Body of pancreas (tissue), 4 donors: Measurements from ENCODE around the gene GDPD4. TPM values are rescaled to one million over a fixed set of nuclear protein-coding genes. Genes with fewer than 3 reads are reported as not detected.

Experiments
- ATAC-seq: fragments of 150-250 bp; one replicate; pipeline ENCODE4 v1.9.1; 2016
- DNase-seq, 4 donors: peaks; one replicate each; pipeline ENCODE4 v3.0.0-alpha.2; 2019
- H3K27ac ChIP-seq, 4 donors: fragments of 200-600 bp; sonication (generic); 1 replicate in 3 of 4; 2 replicates in 1 of 4; pipeline versions ENCODE4 v1.5.1 to v1.6.1; 2016 to 2019; ENCODE audit warnings: mild to moderate bottlenecking in 1 of 4, mixed read lengths in 1 of 4, moderate library complexity in 1 of 4
- H3K27me3 ChIP-seq, 2 donors: fragments of 200-600 bp; sonication (generic); one replicate each; pipeline ENCODE4 v1.6.0; 2016; ENCODE audit warnings: mild to moderate bottlenecking in 1 of 2
- H3K36me3 ChIP-seq, 2 donors: fragments of 200-600 bp; sonication (generic); replicated peaks in 1 of 2; 2 replicates each; pipeline ENCODE4 v1.5.1; 2016; ENCODE audit warnings: low read depth in 2 of 2; ENCODE audit not compliant: insufficient read depth in 1 of 2
- H3K4me1 ChIP-seq: fragments of 200-600 bp; sonication (generic); one replicate; pipeline ENCODE4 v1.6.0; 2016
- H3K4me3 ChIP-seq, 2 donors: fragments of 200-600 bp; sonication (generic); 1 replicate in 1 of 2; 2 replicates in 1 of 2; pipeline ENCODE4 v1.5.1; 2016 to 2019
- H3K9me3 ChIP-seq, 3 donors: fragments of 200-600 bp; sonication (generic); 1 replicate in 2 of 3; 2 replicates in 1 of 3; pipeline ENCODE4 v1.5.1; 2016
- CTCF ChIP-seq, 7 experiments: fragments of 450-650 bp in 4 of 7; fragments of 200-600 bp in 3 of 7; sonication (generic) in 3 of 7; IDR thresholded peaks; one replicate each; pipeline ENCODE4 v1.5.1; 2016 to 2019; ENCODE audit warnings: antibody characterized with exemption in 7 of 7
- POLR2A ChIP-seq, 3 donors: fragments of 450-650 bp; IDR thresholded peaks; one replicate each; pipeline ENCODE4 v1.6.1; 2016; ENCODE audit warnings: antibody characterized with exemption in 3 of 3, mild to moderate bottlenecking in 2 of 3
- WGBS, 2 donors: methylation state at CpG; one replicate each; pipeline ENCODE4 v1.1.5; 2017; 5-methylcytosine and 5-hydroxymethylcytosine counted together
- intact Hi-C: fragments of 100-400 bp; cut with DNase I; formaldehyde crosslinking; loops from one replicate; pipeline ENCODE4 v1.15.1; 2023
- total RNA-seq, 2 donors: library from RNA; depleted of rRNA; stranded (reverse); fragments of >200 nt; gene quantifications; one replicate each; pipeline ENCODE4 v1.1.0, GENCODE V29; 2016

GDPD4 gene
- total RNA-seq, 2 donors from 2014 or later, result not detected

- H3K36me3 ChIP-seq, result no peaks in the 10 kb centered on the region
- no peaks in the 10 kb centered on the region for H3K27me3 ChIP-seq
- ATAC-seq, result no peak
- intact Hi-C loops, result no loop called here
- no peak for DNase-seq
- TF ChIP-seq CTCF (IDR thresholded peaks at IDR 0.05) (no peak), POLR2A (IDR thresholded peaks at IDR 0.05) (no peak)
- H3K9me3 ChIP-seq, result no peaks in the 10 kb centered on the region
- H3K4me3 ChIP-seq, result no peak overlapping the region
- no peaks in the 10 kb centered on the region for H3K4me1 ChIP-seq
- no peak overlapping the region for H3K27ac ChIP-seq
- WGBS, 2 donors, result 86 to 87% methylated on average over 11 to 16 of the region's 16 CpGs
These were observed 128.9 kb downstream of the GDPD4 start for GRCh38 chr11:77172666-77172982.

GRCh38 chr11:77171885-77172665, 129.4 kb downstream of the GDPD4 start:
- Histone ChIP-seq H3K4me1 (no peaks in the 10 kb centered on the region), H3K27me3 (no peaks in the 10 kb centered on the region), H3K9me3 (no peaks in the 10 kb centered on the region), H3K36me3 (no peaks in the 10 kb centered on the region), H3K27ac (no peak overlapping the region), H3K4me3 (no peak overlapping the region)
- 78 to 91% methylated on average over 7 to 19 of the region's 20 CpGs for WGBS, 2 donors
- TF ChIP-seq CTCF (IDR thresholded peaks at IDR 0.05), result no peak
- no peak for TF ChIP-seq POLR2A (IDR thresholded peaks at IDR 0.05)
- DNase-seq, result no peak
- intact Hi-C loops, result no loop called here
- no peak for ATAC-seq

- ATAC-seq, result no peak
- no peak for DNase-seq
- Histone ChIP-seq H3K27me3 (no peaks in the 10 kb centered on the region), H3K4me1 (no peaks in the 10 kb centered on the region), H3K9me3 (no peaks in the 10 kb centered on the region), H3K36me3 (no peaks in the 10 kb centered on the region), H3K27ac (no peak overlapping the region), H3K4me3 (no peak overlapping the region)
- 94 to 97% methylated on average over 7 to 8 of the region's 8 CpGs for WGBS, 2 donors
- TF ChIP-seq POLR2A (IDR thresholded peaks at IDR 0.05) (no peak), CTCF (IDR thresholded peaks at IDR 0.05) (no peak)
- intact Hi-C loops, result no loop called here
These were observed 130.2 kb downstream of the GDPD4 start for GRCh38 chr11:77171254-77171653.

GRCh38 chr11:77170107-77170506, 131.4 kb downstream of the GDPD4 start:
- Histone ChIP-seq H3K4me1 (no peaks in the 10 kb centered on the region), H3K36me3 (no peaks in the 10 kb centered on the region), H3K9me3 (no peaks in the 10 kb centered on the region), H3K4me3 (no peak overlapping the region), H3K27ac (no peak overlapping the region), H3K27me3 (no peaks in the 10 kb centered on the region)
- ATAC-seq (no peak), DNase-seq (no peak)
- intact Hi-C loops, result no loop called here
- TF ChIP-seq POLR2A (IDR thresholded peaks at IDR 0.05) (no peak), CTCF (IDR thresholded peaks at IDR 0.05) (no peak)
- WGBS, 2 donors, result 97 to 99% methylated on average over 5 of the region's 5 CpGs

- Histone ChIP-seq H3K4me3 (no peak overlapping the region), H3K27ac (no peak overlapping the region), H3K9me3 (no peaks in the 10 kb centered on the region), H3K4me1 (no peaks in the 10 kb centered on the region), H3K36me3 (no peaks in the 10 kb centered on the region), H3K27me3 (no peaks in the 10 kb centered on the region)
- no peak for DNase-seq
- intact Hi-C loops, result no loop called here
- no peak for TF ChIP-seq CTCF (IDR thresholded peaks at IDR 0.05)
- no peak for TF ChIP-seq POLR2A (IDR thresholded peaks at IDR 0.05)
- ATAC-seq, result no peak
- 82 to 88% methylated on average over 7 to 8 of the region's 8 CpGs for WGBS, 2 donors
These were observed 133.7 kb downstream of the GDPD4 start for GRCh38 chr11:77167791-77168190.
